SK-N-SH (cell line): ENCODE results near the gene NUDT14. TPM values are rescaled to one million over a fixed set of nuclear protein-coding genes. Genes with fewer than 3 reads are reported as not detected.

ENCODE experiments used
- CTCF ChIA-PET: fragments of 300-600, 350-600 bp; formaldehyde crosslinking; extraction: SDS; loops from one replicate; lab custom pipeline; 2021; lab: Yijun Ruan, JAX
- POLR2A ChIA-PET: fragments of 350-600 bp; sonication (Branson Sonifier 250); formaldehyde crosslinking; extraction: SDS; loops from one replicate; lab custom pipeline; 2020; ENCODE audit warnings: antibody characterized with exemption, inconsistent platforms; lab: Yijun Ruan, JAX
- DNase-seq: peaks from one replicate; pipeline ENCODE4 v3.0.0; 2012
- H2AFZ ChIP-seq: fragments of 200-600 bp; sonication (generic); 2 replicates; pipeline ENCODE4 v1.8.1; 2016; ENCODE audit warnings: antibody characterized with exemption, mild to moderate bottlenecking, low read depth
- H3F3A ChIP-seq: fragments of 200-600 bp; sonication (generic); replicated peaks from 2 replicates; pipeline ENCODE3; 2016; ENCODE audit warnings: antibody characterized with exemption, mild to moderate bottlenecking; ENCODE audit not compliant: insufficient read depth
- H3K27ac ChIP-seq, 2 experiments: fragments of 200-500 bp in 1 of 2; fragments of 200-600 bp in 1 of 2; sonication (Bioruptor generic) in 1 of 2; sonication (generic), shearing (Covaris generic) in 1 of 2; 2 replicates each; pipeline versions ENCODE4 v1.5.1 to v1.6.1; 2014 to 2016; ENCODE audit warnings: low read depth in 2 of 2, inconsistent platforms in 1 of 2, low read length in 1 of 2, mild to moderate bottlenecking in 1 of 2, mixed read lengths in 1 of 2
- H3K27me3 ChIP-seq: fragments of 200-600 bp; sonication (generic), shearing (Covaris generic); 2 replicates; pipeline ENCODE4 v1.6.1; 2016; ENCODE audit warnings: mixed run types; ENCODE audit not compliant: insufficient read depth
- H3K36me3 ChIP-seq, 2 experiments: fragments of 200-500 bp in 1 of 2; fragments of 200-600 bp in 1 of 2; sonication (Bioruptor generic) in 1 of 2; sonication (generic) in 1 of 2; replicated peaks in 1 of 2; 2 replicates each; pipeline versions ENCODE3 to v1.5.1; 2014 to 2016; ENCODE audit warnings: low read length in 1 of 2, mild to moderate bottlenecking in 1 of 2; ENCODE audit not compliant: insufficient read depth in 2 of 2, control insufficient read depth in 1 of 2
- H3K4me1 ChIP-seq, 2 experiments: fragments of 200-500 bp in 1 of 2; fragments of 200-600 bp in 1 of 2; sonication (Bioruptor generic) in 1 of 2; sonication (generic), shearing (Covaris generic) in 1 of 2; 2 replicates each; pipeline versions ENCODE4 v1.5.1 to v1.6.1; 2014 to 2016; ENCODE audit warnings: low read depth in 1 of 2, low read length in 1 of 2, mixed run types in 1 of 2; ENCODE audit not compliant: insufficient read depth in 2 of 2, control insufficient read depth in 1 of 2
- H3K4me2 ChIP-seq: fragments of 200-600 bp; sonication (generic), shearing (Covaris generic); 2 replicates; pipeline ENCODE4 v1.6.1; 2017; ENCODE audit warnings: mixed run types
- H3K4me3 ChIP-seq, 2 experiments: fragments of 200-500 bp in 1 of 2; fragments of 200-600 bp in 1 of 2; sonication (Bioruptor generic) in 1 of 2; sonication (generic), shearing (Covaris generic) in 1 of 2; 2 replicates each; pipeline versions ENCODE4 v1.5.1 to v1.8.1; 2014 to 2016; ENCODE audit warnings: low read depth in 2 of 2, inconsistent platforms in 1 of 2, low read length in 1 of 2, mild to moderate bottlenecking in 1 of 2, mixed read lengths in 1 of 2, moderate library complexity in 1 of 2
- H3K79me2 ChIP-seq: fragments of 200-600 bp; sonication (generic); 2 replicates; pipeline ENCODE4 v1.8.1; 2017; ENCODE audit warnings: mild to moderate bottlenecking; ENCODE audit not compliant: insufficient read depth
- H3K9ac ChIP-seq: fragments of 200-600 bp; sonication (generic); 2 replicates; pipeline ENCODE4 v1.6.1; 2017; ENCODE audit warnings: mixed run types
- H3K9me2 ChIP-seq: fragments of 200-600 bp; sonication (generic); 2 replicates; pipeline ENCODE4 v1.6.1; 2017; ENCODE audit warnings: mixed run types
- H3K9me3 ChIP-seq: fragments of 200-600 bp; sonication (generic); 2 replicates; pipeline ENCODE4 v1.6.1; 2017; ENCODE audit warnings: mixed run types, mild to moderate bottlenecking, moderate library complexity
- H4K20me1 ChIP-seq: fragments of 200-600 bp; sonication (generic); 2 replicates; pipeline ENCODE4 v1.6.1; 2017; ENCODE audit warnings: mild to moderate bottlenecking, mixed run types; ENCODE audit not compliant: insufficient read depth
- CHD2 ChIP-seq: fragments of 150-350 bp; IDR thresholded peaks from 2 replicates; pipeline ENCODE4 v1.6.1; 2018; ENCODE audit warnings: low read length; ENCODE audit not compliant: partially characterized antibody
- ELF1 ChIP-seq: IDR thresholded peaks from 2 replicates; pipeline ENCODE4 v1.4.0; 2012
- EP300 ChIP-seq, 2 experiments: IDR thresholded peaks; 2 replicates each; pipeline versions ENCODE4 v1.4.0 to v1.6.1; 2012; ENCODE audit warnings: borderline replicate concordance in 1 of 2, low read depth in 1 of 2, low read length in 1 of 2
- EZH2phosphoT487 ChIP-seq: fragments of 200-600 bp; sonication (generic); IDR thresholded peaks from 2 replicates; pipeline ENCODE4 v1.6.1; 2017; ENCODE audit warnings: low read depth, mixed run types, mild to moderate bottlenecking, antibody characterized with exemption, moderate library complexity, borderline replicate concordance
- FOSL2 ChIP-seq: IDR thresholded peaks from 2 replicates; pipeline ENCODE4 v1.4.0; 2012; ENCODE audit warnings: low read depth, mild to moderate bottlenecking, moderate library complexity, borderline replicate concordance
- IRF3 ChIP-seq: fragments of 150-350 bp; IDR thresholded peaks from 2 replicates; pipeline ENCODE4 v1.6.1; 2016; ENCODE audit warnings: mild to moderate bottlenecking, low read depth, low read length
- MEF2A ChIP-seq: IDR thresholded peaks from 2 replicates; pipeline ENCODE4 v1.4.0; 2012; ENCODE audit warnings: low read depth, borderline replicate concordance
- NFIC ChIP-seq: IDR thresholded peaks from 2 replicates; pipeline ENCODE4 v1.4.0; 2012; ENCODE audit warnings: borderline replicate concordance
- NRF1 ChIP-seq: IDR thresholded peaks from 2 replicates; pipeline ENCODE4 v1.6.1; 2012; ENCODE audit warnings: low read depth, mild to moderate bottlenecking, low read length
- RAD21 ChIP-seq: IDR thresholded peaks from 2 replicates; pipeline ENCODE4 v1.6.1; 2012; ENCODE audit warnings: mild to moderate bottlenecking, low read length
- RCOR1 ChIP-seq: fragments of 150-350 bp; IDR thresholded peaks from 2 replicates; pipeline ENCODE4 v1.6.1; 2017; ENCODE audit warnings: antibody characterized with exemption, low read length
- REST ChIP-seq: IDR thresholded peaks from 2 replicates; pipeline ENCODE4 v1.6.1; 2012; ENCODE audit warnings: mild to moderate bottlenecking, low read depth, low read length, moderate library complexity
- RXRA ChIP-seq: IDR thresholded peaks from 2 replicates; pipeline ENCODE4 v1.4.0; 2012; ENCODE audit warnings: low read depth, mild to moderate bottlenecking, borderline replicate concordance
- SIN3A ChIP-seq: IDR thresholded peaks from 2 replicates; pipeline ENCODE4 v1.6.1; 2012; ENCODE audit warnings: low read depth, mild to moderate bottlenecking, low read length, moderate library complexity, borderline replicate concordance
- SMC3 ChIP-seq: IDR thresholded peaks from 2 replicates; pipeline ENCODE4 v1.6.1; 2012; ENCODE audit warnings: low read depth, low read length, improper control_type of control experiment
- TEAD4 ChIP-seq: IDR thresholded peaks from 2 replicates; pipeline ENCODE4 v1.4.0; 2012; ENCODE audit warnings: mild to moderate bottlenecking, borderline replicate concordance; ENCODE audit not compliant: insufficient read depth
- USF1 ChIP-seq: IDR thresholded peaks from 2 replicates; pipeline ENCODE4 v1.4.0; 2012; ENCODE audit warnings: low read depth, borderline replicate concordance
- USF2 ChIP-seq: fragments of 150-350 bp; IDR thresholded peaks from 2 replicates; pipeline ENCODE4 v1.6.1; 2017; ENCODE audit warnings: antibody characterized with exemption, low read length, low read depth, borderline replicate concordance
- YY1 ChIP-seq: IDR thresholded peaks from 2 replicates; pipeline ENCODE4 v1.4.0; 2012; ENCODE audit warnings: low read depth, mild to moderate bottlenecking
- WGBS: methylation state at CpG from one replicate; pipeline ENCODE4 v1.1.6; 2017; ENCODE audit warnings: low lambda C conversion rate; 5-methylcytosine and 5-hydroxymethylcytosine counted together
- polyA plus RNA-seq, 3 experiments: library from polyadenylated mRNA; depleted of rRNA; stranded (reverse); fragments of >200 nt; gene quantifications; 2 replicates each; pipeline ENCODE4 v1.2.3, GENCODE V29; 2012

Gene NUDT14
- polyA plus RNA-seq, 1 of the 3 experiments (the other 2 are of a cell fraction) = 18.4 TPM

- no peak overlapping the region for H3K27ac ChIP-seq
- no peak overlapping the region for H3K4me2 ChIP-seq
- WGBS = 79% methylated on average over 15 of the region's 24 CpGs
- no peaks in the 10 kb centered on the region for H3K4me1 ChIP-seq
- POLR2A ChIA-PET = no interaction called here
- no peaks in the 10 kb centered on the region for H3K27me3 ChIP-seq
- H3K79me2 ChIP-seq = no peaks in the 10 kb centered on the region
- no peaks in the 10 kb centered on the region for H3K9me2 ChIP-seq
- no peak for DNase-seq
- no peaks in the 10 kb centered on the region for H3K36me3 ChIP-seq
- no peak overlapping the region for H3K9ac ChIP-seq
- H3K4me3 ChIP-seq = no peak overlapping the region
- no peaks in the 10 kb centered on the region for H3K9me3 ChIP-seq
- TF ChIP-seq MEF2A (no peak), RCOR1 (no peak), YY1 (no peak), RAD21 (no peak), IRF3 (no peak), USF2 (no peak), SIN3A (no peak), CHD2 (no peak), NRF1 (no peak), RXRA (no peak), ELF1 (no peak), FOSL2 (no peak), SMC3 (no peak), USF1 (no peak), NFIC (no peak)
- H3F3A ChIP-seq = no peaks in the 10 kb centered on the region
- no peaks in the 10 kb centered on the region for H4K20me1 ChIP-seq
- no peak overlapping the region for H2AFZ ChIP-seq
- CTCF ChIA-PET = interaction anchor here (1.8 kb wide), 1 partner anchor 13 kb away, joined by 7 read pairs; the partner anchor contains the start of gene JAG2
Measured at GRCh38 chr14:105155071-105155651, 26.0 kb downstream of the NUDT14 start.

GRCh38 chr14:105154476-105154871, 26.6 kb downstream of the NUDT14 start:
- no peak for DNase-seq
- Histone ChIP-seq H3K4me1 (no peaks in the 10 kb centered on the region), H3K9me2 (no peaks in the 10 kb centered on the region), H3K79me2 (no peaks in the 10 kb centered on the region), H3K9me3 (no peaks in the 10 kb centered on the region), H3K4me2 (no peak overlapping the region), H3K36me3 (no peaks in the 10 kb centered on the region), H4K20me1 (no peaks in the 10 kb centered on the region), H3K4me3 (no peak overlapping the region), H3K27me3 (no peaks in the 10 kb centered on the region), H3K9ac (no peak overlapping the region), H2AFZ (no peak overlapping the region), H3F3A (no peaks in the 10 kb centered on the region), H3K27ac (no peak overlapping the region)
- TF ChIP-seq IRF3 (no peak), REST (no peak), RAD21 (no peak), TEAD4 (no peak), EP300 (IDR thresholded peaks at IDR 0.05; ENCODE audit: borderline replicate concordance in 1 of 2, low read depth in 1 of 2, low read length in 1 of 2) (no peak), EZH2phosphoT487 (no peak)
- whole genome bisulfite sequencing = 78% methylated on average over 6 of the region's 12 CpGs
- CTCF ChIA-PET = interaction anchor here (0.6 to 1.8 kb wide), 2 partner anchors 14 to 149 kb away, joined by 3 to 7 read pairs; partner anchors contain the start of gene JAG2
- POLR2A ChIA-PET = no interaction called here
